ENCODE data around the gene PLSCR1.
"Not testable (repeated sequence)": the region's sequence is repeated elsewhere in the genome, so short reads cannot be mapped to it uniquely, and the experiment has no call there.

PLSCR1 gene

DNA sequence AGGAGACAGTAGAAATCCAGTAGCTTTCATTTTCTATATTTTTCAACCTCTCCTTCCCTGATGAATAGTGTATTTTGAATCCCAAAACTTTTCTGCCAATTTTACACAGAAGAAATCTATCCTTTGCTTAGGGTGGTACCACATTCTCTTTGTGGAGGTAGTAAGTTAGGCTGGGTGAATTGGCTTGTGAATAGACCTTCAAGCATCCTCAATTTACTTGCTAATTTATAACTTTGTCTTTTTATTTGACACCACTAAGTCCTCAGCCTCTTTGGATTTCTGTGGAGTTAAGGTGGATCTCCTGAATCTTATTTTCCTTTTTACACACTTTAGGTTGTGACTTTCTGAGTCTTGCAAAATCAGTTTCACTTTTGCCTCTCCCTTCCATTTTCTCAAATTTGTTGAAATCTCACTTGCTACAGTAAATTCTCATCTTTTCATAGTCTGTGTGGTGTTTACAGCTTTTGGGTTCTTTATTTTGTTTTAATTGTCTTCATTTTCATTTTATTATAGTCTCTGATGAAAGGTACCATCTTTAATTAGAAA is 5.7 kb upstream of the PLSCR1 start:
- DNase-seq (ENCODE audit: low spot score), result no peak

DNA sequence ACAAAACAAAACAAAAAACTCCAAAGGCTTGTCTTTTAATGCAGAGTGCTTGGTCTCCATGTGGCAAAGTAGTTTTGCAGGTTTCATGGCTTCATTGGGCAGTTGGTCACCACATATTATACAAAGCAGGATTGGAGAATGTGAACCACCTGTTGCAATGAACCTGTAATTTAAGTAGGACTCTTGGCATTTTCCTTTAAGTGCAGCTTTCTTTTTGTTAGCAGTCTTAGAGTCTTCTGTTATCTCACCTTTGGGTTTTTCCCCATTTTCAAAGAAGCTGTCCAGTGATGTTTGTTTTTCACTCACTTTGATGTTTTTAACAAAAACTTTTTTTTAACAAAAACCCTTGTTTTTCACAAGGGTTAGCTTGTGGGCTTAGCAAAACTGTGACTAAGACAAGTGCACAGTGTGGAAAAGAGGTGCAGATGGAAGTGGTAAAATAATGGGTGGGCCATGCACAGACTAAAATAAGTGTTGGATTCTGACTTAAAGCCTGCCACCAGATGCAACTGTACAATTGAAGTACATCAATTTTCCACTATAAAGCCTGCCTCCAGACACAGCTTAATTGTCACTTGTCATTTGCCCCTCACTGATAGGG is 2.9 kb upstream of the PLSCR1 start:
- no peak for DNase-seq (ENCODE audit: low spot score)

DNA sequence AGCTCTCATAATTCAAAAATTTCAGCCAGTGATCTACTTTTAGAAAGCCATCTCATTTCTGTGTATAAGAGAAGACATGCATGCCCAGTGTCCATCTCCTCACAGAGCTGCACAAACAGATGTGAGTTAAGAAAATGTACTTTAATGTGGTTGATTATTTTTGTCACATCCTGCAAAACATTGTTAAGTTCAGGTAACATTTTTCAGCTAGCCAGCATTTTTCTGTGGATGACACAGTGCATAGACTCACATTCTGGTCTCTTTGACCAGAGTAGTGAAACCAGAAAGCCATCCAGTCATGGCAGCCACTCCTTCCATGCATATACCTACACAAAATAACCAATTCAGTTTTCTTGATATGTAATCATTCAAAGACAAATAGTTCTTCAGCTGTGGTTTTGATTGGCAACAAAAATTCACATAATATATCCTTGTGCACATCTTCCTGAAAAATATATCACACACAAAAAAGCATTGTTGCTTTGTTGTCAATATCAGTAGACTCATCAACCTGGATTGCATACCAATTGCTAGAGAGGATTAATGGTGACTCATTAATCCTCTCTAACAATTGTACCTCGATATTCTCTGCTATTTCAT is 2.1 kb upstream of the PLSCR1 start:
- no peak for DNase-seq (ENCODE audit: low spot score)

- no peak for DNase-seq (ENCODE audit: low spot score)
Observed at GRCh38 chr3:146544929-146545528, 622 bp upstream of the PLSCR1 start.

DNA sequence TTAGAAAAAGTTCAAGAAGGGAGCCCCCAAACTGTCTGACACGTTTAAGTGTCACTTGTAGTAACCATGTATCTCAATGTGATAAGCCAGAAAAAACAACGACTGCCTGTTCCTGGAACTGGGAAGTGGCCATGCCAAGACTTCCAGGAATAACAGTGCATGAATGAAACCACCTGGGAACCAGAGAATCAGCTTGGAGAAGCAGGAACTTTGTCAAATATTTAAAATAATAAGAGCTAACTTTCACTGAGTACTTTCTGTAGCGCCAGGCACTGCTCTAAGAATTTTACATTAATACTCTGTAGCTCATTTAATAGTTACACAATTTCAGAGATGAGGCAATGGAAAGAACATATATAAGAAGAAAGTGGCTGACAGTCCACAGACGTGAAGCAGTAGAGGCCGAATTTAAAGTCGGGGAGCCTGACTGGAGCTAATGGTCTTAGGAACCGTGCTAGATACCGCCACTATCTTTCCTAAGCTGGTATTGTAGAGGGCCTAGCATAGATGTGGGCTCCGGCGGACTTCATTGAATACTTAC is 876 bp downstream of the PLSCR1 start:
- peak; percentile 22 for DNase-seq (ENCODE audit: low spot score)

DNA sequence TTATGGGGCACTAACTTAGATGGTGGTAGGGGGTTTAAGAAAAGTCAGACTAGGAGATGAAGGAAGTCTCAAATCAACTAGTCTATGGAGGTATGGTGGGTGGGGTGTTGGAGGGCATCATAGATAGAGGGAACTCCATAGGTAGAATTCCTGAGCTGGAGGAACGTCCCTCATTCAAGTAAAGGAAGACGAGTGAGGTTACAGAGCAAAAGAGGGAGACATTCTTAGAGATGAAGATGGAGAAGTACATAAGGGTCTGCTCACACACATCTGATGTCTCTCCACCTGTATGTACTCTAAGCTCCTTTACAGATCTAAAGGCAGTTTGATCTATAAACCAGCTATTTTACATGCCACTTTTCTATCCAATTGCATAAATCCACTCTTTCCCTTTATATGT is 1.4 kb downstream of the PLSCR1 start:
- DNase-seq (ENCODE audit: low spot score), result no peak

DNA sequence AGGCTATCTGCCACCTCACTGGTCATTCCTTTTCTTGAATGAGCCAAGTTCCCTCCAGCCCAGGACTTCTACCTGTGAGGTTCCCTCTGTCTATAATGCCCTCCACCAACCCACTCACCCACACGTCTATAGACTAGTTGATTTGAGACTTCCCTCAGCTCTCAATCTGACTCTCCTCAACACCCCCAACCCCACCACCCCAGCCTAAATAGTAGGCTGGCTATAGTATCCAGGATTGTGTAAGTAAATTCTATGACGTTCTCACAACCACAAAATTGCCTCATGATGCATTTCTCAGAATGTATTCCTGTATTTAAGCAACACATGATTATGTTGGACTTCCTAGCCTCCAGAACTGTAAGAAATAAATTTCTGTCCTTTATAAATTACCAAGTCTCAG is 2.2 kb downstream of the PLSCR1 start:
- no peak for DNase-seq (ENCODE audit: low spot score)

GRCh38 chr3:146540978-146541377 is 3.4 kb downstream of the PLSCR1 start:
- DNase-seq (ENCODE audit: low spot score), result no peak

DNA sequence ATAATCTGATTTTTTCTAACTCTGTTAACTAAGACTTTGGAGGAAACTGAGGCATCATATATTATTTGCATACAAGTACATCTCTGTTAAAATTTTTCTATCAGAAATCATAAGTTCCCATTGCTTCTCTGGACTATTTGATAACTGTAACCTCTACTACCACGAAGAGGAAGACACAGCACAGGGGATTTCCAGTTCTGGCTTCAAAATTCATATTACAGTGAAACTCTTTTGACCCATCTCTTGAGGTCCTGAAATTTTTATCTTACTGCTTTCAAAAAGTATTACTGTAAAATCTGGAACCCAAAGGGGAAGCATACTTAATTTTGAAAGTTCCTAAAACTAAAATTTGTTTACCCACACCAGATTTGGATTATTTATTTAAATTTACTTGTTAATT is 4.2 kb downstream of the PLSCR1 start:
- DNase-seq (ENCODE audit: low spot score), result no peak

GRCh38 chr3:146539315-146539714 is 5.1 kb downstream of the PLSCR1 start:
- DNase-seq (ENCODE audit: low spot score), result no peak

DNA sequence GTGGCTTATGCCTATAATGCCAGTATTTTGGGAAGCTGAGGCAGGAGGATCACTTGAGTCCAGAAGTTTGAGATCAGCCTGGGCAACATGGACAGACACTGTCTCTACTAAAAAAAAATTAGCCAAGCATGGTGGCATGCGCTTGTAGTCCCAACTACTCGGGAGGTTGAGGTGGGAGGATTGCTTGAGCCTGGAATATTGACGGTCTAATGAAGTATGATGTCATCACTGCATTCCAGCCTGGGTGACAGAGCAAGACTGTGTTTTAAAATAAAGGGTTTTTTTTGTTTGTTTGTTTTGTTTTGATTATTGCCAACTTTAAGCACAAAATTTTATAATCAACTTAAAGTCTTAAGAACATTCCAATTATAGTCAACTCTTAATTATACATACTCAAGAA is 6.8 kb downstream of the PLSCR1 start:
- no peak for DNase-seq (ENCODE audit: low spot score)

- peak; percentile 22 for DNase-seq (ENCODE audit: low spot score)
Observed at GRCh38 chr3:146536681-146537080, 7.7 kb downstream of the PLSCR1 start.

GRCh38 chr3:146532406-146532805 is 12.0 kb downstream of the PLSCR1 start:
- no peak for DNase-seq (ENCODE audit: low spot score)

DNA sequence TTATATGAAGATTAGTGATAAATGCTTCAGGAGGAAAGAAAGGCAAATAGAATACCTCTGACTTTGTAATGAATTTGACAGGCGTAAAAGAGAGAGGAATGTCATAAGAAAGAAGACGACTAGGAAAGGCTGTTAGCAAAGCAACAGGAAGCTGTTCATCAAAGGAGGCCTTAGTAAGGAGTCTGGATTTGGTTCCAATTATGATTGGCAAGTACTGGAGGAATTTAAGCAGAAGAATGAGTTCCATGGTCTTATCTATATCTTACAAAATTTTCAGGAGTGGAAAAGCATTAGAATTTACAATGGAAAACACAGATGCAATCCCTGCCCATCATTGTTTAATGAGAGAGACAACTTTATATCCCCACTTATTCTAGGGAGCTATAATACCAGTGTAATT is 13.8 kb downstream of the PLSCR1 start:
- no peak for DNase-seq (ENCODE audit: low spot score)

- DNase-seq (ENCODE audit: low spot score), result no peak
Observed at GRCh38 chr3:146529021-146529420, 15.4 kb downstream of the PLSCR1 start.

DNA sequence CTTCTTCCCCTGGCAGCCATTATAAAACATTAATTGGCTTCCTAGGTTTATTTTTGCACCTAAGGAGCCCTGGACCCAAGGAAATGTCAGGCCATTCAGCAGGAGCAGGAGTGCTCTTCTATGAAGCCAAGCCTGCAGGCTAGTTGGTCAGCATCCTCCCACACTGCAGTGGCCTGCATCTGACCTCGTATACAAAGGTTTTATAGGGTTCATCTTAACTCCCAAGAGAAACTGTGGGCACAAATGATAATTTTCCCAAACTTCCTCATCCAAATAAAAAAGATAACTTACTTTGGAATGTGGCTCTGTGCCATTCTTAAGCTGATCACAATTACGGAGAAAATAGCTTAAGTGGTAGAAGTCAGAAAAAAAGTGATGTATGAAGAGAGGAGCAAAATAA is 19.4 kb downstream of the PLSCR1 start:
- no peak for DNase-seq (ENCODE audit: low spot score)

DNA sequence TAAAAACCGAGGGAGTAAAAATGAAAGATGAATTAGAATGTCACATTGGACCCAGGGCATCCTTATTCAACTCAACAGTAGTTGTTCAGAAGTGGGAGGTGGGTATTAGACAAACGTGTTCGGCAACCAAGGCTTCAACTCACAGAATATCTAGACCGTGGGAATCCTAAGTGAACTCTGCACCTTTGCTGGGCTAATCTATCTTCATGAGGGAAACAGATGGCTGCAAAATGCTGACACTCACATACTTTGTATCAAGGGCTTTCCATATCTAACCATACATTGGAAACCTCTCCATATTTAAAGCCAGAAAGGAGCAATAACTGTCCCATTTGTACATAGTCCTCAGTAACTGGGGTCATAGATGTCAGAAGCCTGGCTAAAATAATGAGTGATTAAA is 20.9 kb downstream of the PLSCR1 start:
- no peak for DNase-seq (ENCODE audit: low spot score)

- not testable (repeated sequence) for DNase-seq (ENCODE audit: low spot score)
Observed at GRCh38 chr3:146522174-146523158, 21.9 kb downstream of the PLSCR1 start.

DNA sequence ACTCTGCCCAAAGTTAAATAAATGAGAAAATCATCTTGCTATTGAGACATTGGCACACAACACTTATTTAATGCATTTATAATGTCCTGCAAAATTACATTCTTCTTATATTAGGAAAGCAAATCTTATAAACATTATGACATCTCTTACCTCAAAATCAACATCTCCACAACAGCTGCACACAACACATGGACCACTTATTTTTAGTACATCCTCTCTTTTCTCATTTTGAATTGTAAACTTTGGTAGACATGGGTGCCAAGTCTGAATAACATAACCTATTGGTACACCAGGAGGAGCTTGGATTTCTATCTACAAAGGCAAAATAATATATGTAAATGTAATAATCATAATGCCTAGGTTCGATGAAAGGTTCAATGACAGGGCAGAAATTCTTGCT is 23.0 kb downstream of the PLSCR1 start:
- DNase-seq (ENCODE audit: low spot score), result no peak

DNA sequence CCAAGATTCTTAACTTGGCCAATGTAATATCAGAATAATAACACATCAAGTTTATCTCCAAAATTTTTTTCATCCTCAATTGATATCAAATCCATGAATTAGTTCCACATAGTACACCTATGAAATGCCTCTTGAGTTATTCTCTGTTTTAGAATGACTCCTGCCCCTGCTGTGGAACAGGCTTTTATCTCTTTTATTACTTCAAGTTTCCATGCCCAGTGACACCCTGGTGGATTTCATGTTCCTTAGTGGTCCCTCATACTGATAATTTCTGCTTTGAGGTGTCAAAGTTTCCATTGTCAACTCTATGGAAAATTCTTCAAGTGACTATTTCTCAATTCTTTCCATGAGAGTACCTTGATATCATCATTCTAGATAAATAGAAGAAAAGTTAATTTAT is 24.6 kb downstream of the PLSCR1 start:
- no peak for DNase-seq (ENCODE audit: low spot score)

DNA sequence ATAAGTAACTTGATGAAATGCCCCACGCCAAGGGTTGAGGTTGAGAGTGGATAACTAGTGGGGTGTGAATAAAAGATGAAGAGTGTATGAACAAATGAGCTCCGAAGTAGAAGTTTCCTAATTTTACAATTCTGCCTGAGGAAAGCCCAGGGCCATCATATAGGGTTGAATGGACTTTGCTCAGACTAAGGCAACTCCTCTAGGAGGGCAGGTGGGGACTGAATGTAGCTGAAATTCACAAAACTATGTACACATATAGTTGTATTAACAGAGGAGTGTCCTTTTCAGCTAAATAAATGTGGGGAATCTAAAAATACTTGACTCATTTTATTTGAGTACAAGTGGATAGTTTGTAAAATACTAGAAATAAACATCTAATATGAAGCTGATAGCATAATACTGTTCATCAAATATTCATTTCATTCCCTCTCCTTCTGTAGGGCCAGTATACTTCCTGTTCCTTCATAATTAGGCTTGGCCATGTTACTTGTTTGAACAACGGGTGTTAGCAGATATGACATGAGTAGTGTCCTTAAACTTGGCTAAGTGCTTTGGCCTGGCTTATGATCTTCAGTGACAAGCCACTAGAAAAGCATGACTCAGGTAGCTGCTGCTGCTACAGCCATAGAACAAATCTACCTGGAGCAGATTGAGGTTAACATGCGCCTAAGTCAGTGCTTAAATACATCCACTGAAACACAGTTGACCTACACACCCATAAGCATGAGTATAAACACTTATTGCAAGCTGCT is 26.5 kb downstream of the PLSCR1 start:
- DNase-seq (ENCODE audit: low spot score), result no peak
